ENCODE data around the gene NDUFAF2. TPM values are rescaled to one million over a fixed set of nuclear protein-coding genes. Genes with fewer than 3 reads are reported as not detected.

The NDUFAF2 gene
- total RNA-seq, 1 experiment from 2014 or later = 23.3 TPM

DNA sequence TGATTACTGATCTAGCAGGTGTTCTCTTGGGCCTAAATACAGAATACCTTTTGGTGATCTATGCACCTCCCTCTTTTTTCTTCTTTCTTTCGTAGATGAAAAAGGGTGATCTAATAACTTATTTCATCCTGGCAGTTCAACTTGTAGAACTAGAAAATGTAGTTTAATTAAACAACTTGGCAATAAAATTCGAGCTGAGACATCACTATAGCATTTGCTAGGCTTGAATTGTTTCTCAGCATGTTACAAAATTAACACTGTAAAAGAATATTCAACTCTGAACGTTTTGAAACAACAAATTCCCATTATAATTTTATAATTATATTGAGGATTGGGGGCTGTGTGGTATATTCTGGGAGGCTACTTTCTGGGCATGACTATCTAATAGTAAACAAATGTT, 197.8 kb downstream of the NDUFAF2 start:
- in situ Hi-C loops (cut with HindIII; ENCODE audit: low pct_unique_long_range_greater_than_20kb, low sequenced_read_pairs) = no loop called here
- DNase-seq (ENCODE audit: low read depth) = no peak

DNA sequence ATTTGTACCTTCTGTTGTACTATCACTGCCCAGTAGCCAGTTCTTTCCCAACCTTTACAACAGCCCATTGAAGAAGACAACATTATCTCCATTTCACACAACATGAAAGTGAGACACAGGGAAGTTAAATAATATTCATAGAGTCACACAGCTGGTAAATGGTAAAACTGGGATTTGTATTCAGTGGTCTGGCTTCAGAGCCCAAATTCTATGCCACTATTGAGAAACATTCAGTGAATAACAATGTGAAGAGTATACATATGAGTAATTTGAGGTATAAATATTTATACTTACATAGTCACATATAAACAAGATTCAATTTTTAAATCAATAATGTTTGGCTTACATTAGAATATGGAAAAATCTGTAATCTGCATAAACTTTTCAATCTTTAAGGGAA, 203.5 kb downstream of the NDUFAF2 start:
- no peak for DNase-seq (ENCODE audit: low read depth)
- in situ Hi-C loops (cut with HindIII; ENCODE audit: low pct_unique_long_range_greater_than_20kb, low sequenced_read_pairs) = no loop called here

DNA sequence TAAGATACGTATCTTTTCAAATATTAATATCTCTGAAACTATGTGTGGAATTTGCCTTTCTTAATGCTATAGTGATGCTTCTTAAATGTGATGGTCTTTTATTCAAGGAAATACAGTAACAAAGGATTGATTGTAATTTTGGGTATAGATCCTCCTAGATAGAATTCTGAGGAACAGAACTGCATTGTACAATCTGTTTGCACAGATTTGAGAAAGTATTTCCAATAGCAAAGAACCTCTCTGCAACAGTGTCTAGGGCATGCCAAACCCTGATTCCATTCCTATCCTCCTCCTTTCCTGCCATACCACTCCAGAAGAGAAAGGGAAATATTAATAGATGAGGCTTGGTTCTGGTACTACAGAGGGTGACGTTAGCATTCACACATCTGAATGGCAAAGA, 206.9 kb downstream of the NDUFAF2 start:
- in situ Hi-C loops (cut with HindIII; ENCODE audit: low pct_unique_long_range_greater_than_20kb, low sequenced_read_pairs) = no loop called here

DNA sequence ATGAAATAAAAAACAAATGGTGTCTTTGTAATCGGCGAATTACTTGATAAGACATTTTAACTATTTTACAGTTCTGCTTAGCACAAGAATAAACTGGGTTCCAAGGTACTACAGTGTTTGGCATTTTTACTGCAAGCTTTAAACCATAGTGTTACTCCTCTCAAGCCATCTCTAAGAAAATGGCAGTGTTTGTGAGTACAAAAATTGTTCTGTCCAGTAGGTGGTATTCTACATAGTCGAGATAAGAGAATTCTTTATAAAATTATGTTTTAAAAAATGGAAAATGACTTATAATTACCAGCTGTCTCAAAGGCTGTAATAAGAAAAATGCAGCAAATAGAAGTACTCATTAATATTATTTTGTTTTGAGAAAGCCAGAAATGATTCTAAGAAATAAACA, 214.1 kb downstream of the NDUFAF2 start:
- no peak for DNase-seq (ENCODE audit: low read depth)
- in situ Hi-C loops (cut with HindIII; ENCODE audit: low pct_unique_long_range_greater_than_20kb, low sequenced_read_pairs) = no loop called here

More for the DNA sequence above, 206.9 kb downstream of the NDUFAF2 start:
- DNase-seq (ENCODE audit: low read depth) = no peak

DNA sequence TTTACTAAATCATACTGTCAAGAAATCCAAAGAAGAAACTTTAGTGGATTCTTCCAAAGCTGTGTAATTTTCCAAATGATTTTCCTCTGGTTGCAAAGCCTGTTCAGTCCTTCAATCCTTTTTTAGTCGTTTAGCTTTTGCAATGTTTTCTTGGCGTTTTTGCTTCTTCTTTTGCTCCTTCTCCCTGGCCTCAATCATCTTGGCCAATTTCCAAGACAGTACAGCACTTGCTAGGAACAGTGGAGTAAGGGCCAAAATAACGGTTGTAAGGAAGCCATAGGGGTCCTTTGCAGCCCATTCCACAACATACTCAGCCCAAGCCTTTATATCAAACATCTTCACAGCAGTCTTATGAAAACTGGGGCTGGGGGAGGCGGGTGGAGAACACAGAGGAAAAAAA, 214.8 kb downstream of the NDUFAF2 start:
- in situ Hi-C loops (cut with HindIII; ENCODE audit: low pct_unique_long_range_greater_than_20kb, low sequenced_read_pairs) = no loop called here
- no peak for DNase-seq (ENCODE audit: low read depth)

DNA sequence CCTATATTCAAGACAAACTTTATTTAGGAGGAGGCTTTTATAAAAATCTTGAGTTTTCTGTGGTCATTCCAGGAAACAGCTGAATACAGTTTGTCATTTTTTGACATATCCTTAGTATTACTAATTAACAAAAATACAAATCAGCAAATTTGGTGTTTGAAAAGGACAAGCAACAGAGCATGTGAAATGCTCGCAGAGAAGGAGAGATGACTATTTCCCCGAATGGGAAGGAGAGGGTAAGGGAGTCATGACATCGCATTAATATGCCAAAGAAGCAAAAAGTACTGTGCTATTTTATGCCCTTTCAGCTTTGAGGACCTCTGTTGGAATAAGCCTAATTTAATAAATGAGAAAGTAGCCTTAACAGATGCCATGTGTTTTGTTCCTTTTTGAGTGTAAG, 215.5 kb downstream of the NDUFAF2 start:
- no peak for DNase-seq (ENCODE audit: low read depth)
- in situ Hi-C loops (cut with HindIII; ENCODE audit: low pct_unique_long_range_greater_than_20kb, low sequenced_read_pairs) = no loop called here

DNA sequence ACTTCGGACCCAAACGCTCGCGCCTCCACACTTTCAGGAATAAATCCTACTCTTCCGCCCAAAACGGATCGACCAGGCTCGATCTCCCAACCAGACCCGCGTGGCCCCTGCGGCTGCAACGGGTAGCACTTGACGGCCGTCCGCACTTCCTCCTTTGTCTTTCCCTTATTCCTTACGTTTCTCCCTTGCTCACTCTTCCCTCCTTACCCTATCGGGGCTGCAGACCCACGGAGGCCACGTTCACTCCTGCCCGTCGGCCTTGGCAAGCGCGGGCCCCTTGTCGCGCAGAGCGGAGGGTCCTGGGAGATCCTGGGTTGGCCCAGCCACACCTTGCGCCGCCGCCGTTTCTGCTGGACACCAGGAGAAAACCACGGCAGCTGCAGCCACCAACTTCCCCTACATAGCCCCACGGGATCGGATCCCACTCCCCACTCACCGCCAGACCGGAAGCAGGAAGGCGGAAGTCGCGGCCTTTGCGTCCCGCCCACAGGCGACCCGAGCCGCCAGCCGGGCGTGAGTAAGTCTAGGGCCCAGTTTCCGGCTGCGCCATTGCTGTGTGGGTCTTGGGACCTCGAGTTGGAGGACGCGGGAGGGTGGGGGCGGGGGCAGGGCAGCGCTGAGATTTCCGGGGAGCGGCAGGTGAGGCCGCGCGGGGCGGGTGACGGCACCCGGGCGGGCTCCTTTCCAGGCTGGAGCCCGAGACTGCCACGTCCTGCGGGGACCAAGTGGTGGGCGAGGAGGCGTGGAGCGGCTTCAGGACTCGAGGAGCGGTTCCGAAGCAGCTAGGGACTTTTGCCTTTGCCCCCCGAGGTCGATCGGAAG, 217.2 kb downstream of the NDUFAF2 start, which contains the start of gene SMIM15:
SMIM15 (minus strand) TSS at position 459 of the 822 bp plus-strand sequence. CDS start 2,297 bp downstream, outside the sequence.
- in situ Hi-C loops (cut with HindIII; ENCODE audit: low pct_unique_long_range_greater_than_20kb, low sequenced_read_pairs) = no loop called here
- peak; percentile 81 for DNase-seq (ENCODE audit: low read depth)

DNA sequence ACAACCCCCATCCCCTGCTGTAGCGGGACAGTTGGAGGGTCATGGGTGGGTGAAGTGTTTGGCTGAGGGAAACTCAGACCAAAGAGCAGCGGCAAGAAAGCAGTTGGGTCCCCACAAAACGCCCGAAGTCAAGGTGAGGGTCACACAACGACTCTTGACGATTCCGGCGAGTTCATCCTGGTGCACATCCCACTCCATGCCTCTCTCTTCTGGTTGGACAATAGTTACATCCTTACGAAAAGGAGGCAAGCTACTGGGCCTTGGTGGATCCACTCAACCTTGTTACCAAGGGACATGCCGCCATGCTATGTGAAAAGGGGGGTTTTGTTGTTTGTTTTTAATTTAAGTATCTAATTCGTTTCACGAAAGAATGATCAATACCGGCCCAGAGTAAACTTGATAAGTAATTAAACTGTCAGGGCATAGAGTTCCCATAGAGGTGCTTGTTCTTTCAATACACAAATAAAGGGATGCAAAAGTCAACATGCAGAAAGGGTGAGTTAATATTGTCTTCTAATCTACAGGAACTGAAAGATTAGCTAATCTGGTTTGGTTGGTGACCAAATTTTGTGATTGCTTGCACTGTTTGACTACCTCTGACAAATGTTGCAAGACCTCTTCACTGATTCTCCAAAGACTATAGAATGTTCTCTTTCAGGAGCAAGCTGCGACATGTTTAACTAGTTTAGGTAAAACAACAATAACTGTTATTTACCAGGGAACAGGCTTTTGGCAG, 218.0 kb downstream of the NDUFAF2 start:
- DNase-seq (ENCODE audit: low read depth) = peak; percentile 49
- in situ Hi-C loops (cut with HindIII; ENCODE audit: low pct_unique_long_range_greater_than_20kb, low sequenced_read_pairs) = no loop called here

DNA sequence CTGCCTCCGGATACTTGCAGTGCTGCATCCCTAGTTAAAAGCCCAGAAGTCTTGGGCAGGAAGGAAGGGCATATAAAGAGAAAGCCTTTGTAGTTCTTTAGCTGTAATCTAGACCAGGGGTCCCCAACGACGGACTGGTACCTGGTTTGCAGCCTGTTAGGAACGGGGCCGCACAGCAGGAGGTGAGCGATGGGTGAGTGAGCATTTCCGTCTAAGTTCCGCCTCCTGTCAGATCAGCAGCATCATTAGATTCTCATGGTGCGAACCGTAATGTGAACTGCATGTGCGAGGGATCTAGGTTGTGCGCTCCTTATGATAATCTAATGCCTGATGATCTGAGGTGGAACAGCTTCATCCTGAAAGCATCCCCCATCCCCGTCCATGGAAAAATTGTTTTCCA, 218.9 kb downstream of the NDUFAF2 start:
- in situ Hi-C loops (cut with HindIII; ENCODE audit: low pct_unique_long_range_greater_than_20kb, low sequenced_read_pairs) = no loop called here
- no peak for DNase-seq (ENCODE audit: low read depth)

DNA sequence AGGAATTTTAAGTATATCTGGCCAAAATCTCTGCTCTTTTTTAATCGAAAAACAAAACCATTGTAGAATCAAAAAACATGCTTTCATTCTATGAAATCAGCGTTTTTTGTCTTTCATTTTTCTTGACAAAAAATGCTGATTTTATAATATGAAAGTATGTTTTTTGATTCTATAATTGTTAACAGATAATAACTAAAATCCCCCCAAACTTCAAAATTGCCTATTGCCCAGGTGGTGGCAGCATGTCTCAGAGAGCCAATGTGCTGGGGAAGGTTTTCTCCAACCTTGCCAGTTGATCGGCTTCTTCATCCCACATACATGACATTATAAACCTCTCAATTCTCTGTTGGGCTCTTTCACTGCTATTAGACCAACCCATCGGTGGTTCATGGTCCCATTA, 222.4 kb downstream of the NDUFAF2 start:
- in situ Hi-C loops (cut with HindIII; ENCODE audit: low pct_unique_long_range_greater_than_20kb, low sequenced_read_pairs) = no loop called here
- DNase-seq (ENCODE audit: low read depth) = peak; percentile 28

DNA sequence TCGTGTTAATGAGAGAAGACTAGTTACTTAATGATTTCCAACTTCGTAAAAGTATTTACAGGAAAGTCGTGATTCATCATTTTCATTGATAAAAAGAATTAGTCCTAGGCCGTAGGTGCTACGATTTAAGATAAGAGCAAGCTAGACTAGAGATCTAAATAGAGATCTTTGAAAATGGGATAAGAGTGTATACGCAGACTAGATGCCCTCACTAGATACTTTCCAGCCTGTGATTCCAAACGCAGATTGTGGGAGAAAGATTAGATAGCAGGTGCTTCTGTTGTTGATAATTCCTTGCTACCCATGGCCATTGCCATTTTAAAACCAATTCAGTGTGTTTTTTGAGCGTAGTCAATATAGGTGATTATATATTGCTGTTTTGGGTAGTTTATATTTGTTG, 223.9 kb downstream of the NDUFAF2 start:
- no peak for DNase-seq (ENCODE audit: low read depth)
- in situ Hi-C loops (cut with HindIII; ENCODE audit: low pct_unique_long_range_greater_than_20kb, low sequenced_read_pairs) = no loop called here

DNA sequence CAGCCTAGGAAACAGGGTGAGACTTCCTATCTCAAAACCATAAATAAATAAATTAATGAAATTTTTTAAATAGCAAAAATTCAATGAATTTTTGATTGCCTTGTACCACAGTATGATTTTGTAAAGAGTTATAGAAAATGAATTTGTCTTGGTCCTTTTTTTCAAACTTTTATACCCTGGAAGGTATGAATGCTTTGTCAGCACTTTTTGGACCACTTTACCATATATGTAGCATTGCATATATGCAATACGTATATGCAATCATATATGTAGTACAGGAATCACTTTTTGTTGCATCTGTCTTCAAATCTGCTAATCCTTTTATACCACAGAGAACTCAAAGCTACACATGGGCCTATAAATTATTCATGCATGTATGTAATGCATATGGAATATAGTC, 226.5 kb downstream of the NDUFAF2 start:
- DNase-seq (ENCODE audit: low read depth) = no peak
- in situ Hi-C loops (cut with HindIII; ENCODE audit: low pct_unique_long_range_greater_than_20kb, low sequenced_read_pairs) = no loop called here

DNA sequence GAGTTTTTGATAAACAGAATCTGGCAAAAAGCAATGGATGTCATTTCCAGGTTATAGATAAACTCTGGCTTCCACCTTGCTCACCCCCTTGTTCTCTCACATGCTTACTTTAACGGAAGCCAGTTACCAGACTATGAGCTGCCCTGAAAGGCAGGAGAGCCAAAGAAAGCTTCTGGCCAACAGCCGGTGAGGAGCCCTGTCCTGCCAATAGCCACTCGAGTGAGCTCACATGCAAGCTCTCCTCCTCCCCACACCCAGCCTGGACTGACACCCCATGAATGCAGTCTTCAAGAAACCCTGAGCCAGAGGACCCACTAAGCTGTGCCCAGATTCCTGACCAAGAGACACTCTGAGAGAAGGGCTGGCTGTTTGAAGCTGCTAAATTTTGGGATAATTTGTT, 231.6 kb downstream of the NDUFAF2 start:
- in situ Hi-C loops (cut with HindIII; ENCODE audit: low pct_unique_long_range_greater_than_20kb, low sequenced_read_pairs) = no loop called here
- DNase-seq (ENCODE audit: low read depth) = no peak

DNA sequence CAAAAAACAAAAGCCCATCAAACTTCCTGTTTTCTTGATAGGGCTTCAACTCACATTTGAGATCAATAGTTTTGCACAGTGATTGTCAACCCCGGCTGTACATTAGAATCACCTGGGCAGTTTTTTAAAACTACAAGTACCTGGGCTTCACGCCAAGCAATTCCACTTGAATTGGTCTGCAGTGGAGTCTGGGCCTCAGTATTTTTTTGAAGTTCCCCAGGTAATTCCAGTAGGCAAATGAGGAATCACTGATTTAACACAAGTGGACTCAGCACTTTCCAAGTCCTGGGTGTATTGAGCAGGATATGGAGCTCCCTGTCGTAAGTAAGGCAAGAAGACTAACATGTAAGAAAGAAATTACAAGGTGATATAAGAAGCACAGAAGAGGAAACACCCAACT, 232.1 kb downstream of the NDUFAF2 start:
- in situ Hi-C loops (cut with HindIII; ENCODE audit: low pct_unique_long_range_greater_than_20kb, low sequenced_read_pairs) = no loop called here
- no peak for DNase-seq (ENCODE audit: low read depth)

DNA sequence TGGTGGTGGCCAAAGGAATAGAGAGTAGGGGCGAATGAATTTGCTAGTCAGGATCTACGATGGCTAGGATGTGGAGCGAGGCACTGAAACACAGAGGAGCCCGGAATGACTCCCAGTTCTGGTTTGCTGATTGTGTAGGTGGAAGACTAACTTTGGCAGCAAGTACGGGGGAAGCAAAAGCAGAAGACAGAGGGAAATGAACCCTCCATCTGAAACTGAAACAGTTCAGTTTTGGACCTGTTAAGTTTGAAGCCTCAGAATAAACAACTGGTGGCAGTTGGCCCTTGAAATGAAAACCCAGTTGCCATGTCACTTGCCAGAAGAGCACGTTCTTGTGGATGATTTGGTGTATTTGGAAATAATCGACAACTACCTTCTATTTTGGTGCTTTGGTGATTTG, 232.7 kb downstream of the NDUFAF2 start:
- DNase-seq (ENCODE audit: low read depth) = no peak
- in situ Hi-C loops (cut with HindIII; ENCODE audit: low pct_unique_long_range_greater_than_20kb, low sequenced_read_pairs) = no loop called here

DNA sequence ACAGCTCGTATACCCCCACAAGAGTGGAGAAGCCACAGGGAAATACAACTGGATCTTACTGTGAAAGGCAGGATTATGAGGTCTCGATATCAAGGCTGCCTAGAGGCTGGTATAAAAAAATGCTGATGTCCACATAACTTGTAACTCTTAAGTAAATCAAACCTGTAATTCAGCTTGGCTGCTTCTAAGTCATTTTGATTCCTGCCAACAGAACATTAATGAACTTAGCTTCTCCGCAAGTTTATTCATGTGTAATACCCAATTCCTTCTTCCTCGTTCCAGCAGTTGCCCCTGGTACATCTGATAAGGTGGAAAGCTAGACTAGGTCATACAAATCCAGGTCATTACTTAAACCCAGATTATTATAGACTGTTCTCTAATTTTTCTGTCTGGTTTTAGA, 233.7 kb downstream of the NDUFAF2 start:
- no peak for DNase-seq (ENCODE audit: low read depth)
- in situ Hi-C loops (cut with HindIII; ENCODE audit: low pct_unique_long_range_greater_than_20kb, low sequenced_read_pairs) = no loop called here

DNA sequence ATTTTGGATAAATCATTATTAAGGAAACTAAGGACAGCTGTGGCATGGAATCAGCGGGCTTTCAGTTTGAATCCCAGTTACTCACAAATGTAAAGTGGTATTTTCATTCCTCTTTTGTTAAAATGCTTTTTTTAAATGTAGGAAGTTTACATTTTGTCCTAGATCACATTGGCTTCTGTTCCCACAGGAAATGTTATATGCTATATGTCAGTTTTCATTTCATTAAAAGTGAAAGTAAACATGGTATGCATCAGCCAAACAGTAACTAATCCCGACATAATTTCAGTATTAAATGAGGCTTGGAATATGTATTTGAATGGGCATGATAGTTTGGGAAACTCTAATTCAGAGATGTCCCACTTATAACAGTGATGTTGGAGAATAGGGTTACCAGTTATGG, 235.9 kb downstream of the NDUFAF2 start:
- in situ Hi-C loops (cut with HindIII; ENCODE audit: low pct_unique_long_range_greater_than_20kb, low sequenced_read_pairs) = no loop called here
- no peak for DNase-seq (ENCODE audit: low read depth)

DNA sequence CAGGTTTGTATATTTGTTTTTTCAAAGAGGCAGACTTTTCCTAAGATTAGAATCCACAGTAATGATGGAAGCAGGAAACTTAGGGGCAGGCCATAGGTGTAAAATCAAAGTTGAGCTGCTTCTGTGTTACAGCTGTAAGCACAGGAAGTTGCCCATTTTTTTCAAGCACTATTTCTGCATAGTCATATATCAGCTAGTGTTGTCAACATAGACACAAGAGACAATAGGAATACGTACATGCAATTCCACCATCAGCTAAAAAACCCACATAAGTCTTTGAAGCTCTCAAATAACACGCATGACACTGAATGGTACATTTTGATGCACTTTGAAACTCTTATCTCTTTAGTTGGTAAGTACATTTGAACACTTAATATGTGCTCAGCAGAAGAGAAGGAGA, 237.4 kb downstream of the NDUFAF2 start:
- in situ Hi-C loops (cut with HindIII; ENCODE audit: low pct_unique_long_range_greater_than_20kb, low sequenced_read_pairs) = no loop called here
- DNase-seq (ENCODE audit: low read depth) = no peak

DNA sequence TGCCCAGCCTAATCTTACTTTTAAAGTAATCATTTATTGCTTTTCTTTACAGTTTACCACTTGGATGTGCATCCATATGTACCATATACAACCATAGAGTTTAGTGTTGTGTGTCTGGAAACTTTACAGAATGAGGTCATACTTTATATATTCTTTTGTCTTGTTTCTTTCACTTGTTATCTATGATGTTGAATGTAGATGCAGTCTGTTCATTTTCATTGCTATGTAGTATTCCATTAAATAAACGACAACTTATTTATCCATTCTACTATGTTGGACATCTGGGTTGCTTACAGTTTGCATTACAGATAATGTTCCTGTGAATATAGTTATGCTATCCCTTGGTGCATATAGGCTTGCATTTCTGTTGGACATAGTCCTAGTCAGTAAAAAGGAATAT, 238.5 kb downstream of the NDUFAF2 start:
- in situ Hi-C loops (cut with HindIII; ENCODE audit: low pct_unique_long_range_greater_than_20kb, low sequenced_read_pairs) = no loop called here
- DNase-seq (ENCODE audit: low read depth) = no peak

DNA sequence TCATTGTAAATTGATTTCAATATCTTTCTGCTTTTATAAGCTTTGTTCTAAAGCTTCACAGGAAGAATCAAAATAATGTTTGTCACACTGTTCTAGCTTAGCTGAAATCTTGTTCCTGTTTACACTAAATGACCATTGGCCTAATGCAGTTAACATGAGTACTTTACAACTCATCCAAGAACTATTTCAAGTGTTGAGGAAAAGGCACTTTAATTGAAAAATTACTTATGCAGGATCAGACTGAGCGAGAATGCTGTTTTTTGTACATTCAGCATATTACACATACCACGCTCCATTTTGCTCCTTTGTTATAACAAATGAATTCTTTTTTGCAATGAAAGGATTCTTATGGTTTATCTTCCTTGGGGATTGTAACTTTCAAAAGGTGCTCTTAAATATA, 239.7 kb downstream of the NDUFAF2 start:
- DNase-seq (ENCODE audit: low read depth) = no peak
- in situ Hi-C loops (cut with HindIII; ENCODE audit: low pct_unique_long_range_greater_than_20kb, low sequenced_read_pairs) = no loop called here

All from Caki2 (cell line).